ENCODE results near the gene RABGGTA.

Gene RABGGTA

DNA sequence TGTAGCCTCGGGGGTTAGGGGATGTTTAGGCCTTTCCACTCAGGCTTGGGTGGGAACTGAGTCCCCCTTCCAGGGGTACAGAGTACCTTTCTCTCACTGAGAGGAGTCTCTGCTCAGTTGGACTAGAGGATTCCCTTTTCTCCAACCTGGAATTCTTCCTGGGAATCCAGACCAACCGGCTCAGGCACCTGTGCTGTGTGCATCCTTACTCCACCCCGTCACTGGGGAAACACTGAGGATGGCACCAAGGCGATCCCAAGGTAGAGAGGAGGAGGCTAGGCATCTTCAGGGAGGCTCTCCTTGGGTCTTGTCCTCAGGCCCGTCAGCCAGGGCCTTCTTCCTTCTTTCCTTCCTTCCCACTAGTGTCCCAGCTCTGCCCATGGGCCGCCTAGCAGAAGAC is 7.5 kb downstream of the RABGGTA start:
- H3K4me3 ChIP-seq (replicated peaks; ENCODE audit: insufficient read depth, low read length): no peak overlapping the region
- TF ChIP-seq GABPA (IDR thresholded peaks at IDR 0.05; ENCODE audit: low read depth) (no peak), CTCF (IDR thresholded peaks at IDR 0.05; ENCODE audit: insufficient read depth, low read length) (no peak), SPI1 (IDR thresholded peaks at IDR 0.05; ENCODE audit: borderline replicate concordance, low read depth) (no peak), REST (IDR thresholded peaks at IDR 0.05; ENCODE audit: insufficient replicate concordance, low read depth) (no peak), POLR2AphosphoS5 (IDR thresholded peaks at IDR 0.05; ENCODE audit: low read depth) (no peak)
- no peak overlapping the region for H3K27ac ChIP-seq (replicated peaks)

GRCh38 chr14:24262821-24263733 is 8.3 kb downstream of the RABGGTA start, which contains the start of gene TGM1:
TGM1 (minus strand) TSS chr14:24263177; CDS start chr14:24262352, 825 bp downstream.
- no peak for DNase-seq (ENCODE audit: low read depth in 1 of 2, low spot score in 1 of 2)
- no peak for TF ChIP-seq SPI1 (IDR thresholded peaks at IDR 0.05; ENCODE audit: borderline replicate concordance, low read depth)
- no peak for TF ChIP-seq GABPA (IDR thresholded peaks at IDR 0.05; ENCODE audit: low read depth)
- no peak for TF ChIP-seq POLR2AphosphoS5 (IDR thresholded peaks at IDR 0.05; ENCODE audit: low read depth)
- H3K27ac ChIP-seq (replicated peaks): no peak within 1 kb of the TSS
- H3K4me3 ChIP-seq (replicated peaks; ENCODE audit: insufficient read depth, low read length): no peak within 1 kb of the TSS
- H3K27me3 ChIP-seq (ENCODE audit: insufficient read depth, poor library complexity, severe bottlenecking): no peaks in the 10 kb centered on the region

More for the DNA sequence above, 7.5 kb downstream of the RABGGTA start:
- no peaks in the 10 kb centered on the region for H3K27me3 ChIP-seq (ENCODE audit: insufficient read depth, poor library complexity, severe bottlenecking)
- no peak for DNase-seq (ENCODE audit: low read depth in 1 of 2, low spot score in 1 of 2)

DNA sequence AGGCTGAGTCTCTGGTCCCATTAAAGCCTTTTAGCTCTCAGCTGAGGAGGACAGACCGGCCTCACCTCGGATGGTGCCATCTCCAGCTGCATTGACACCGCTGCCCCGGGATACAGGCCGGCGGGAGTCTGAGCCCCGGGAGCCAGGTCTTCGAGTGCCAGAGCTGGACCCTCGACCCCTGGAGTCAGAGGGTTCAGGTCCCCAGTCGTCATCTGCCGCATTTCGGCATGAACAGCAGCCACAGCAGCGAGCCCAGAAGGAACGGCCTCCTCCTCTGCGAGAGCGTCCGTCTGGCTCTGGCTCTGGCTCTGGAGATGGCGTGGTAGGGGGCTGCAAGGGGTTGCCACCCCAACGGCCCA is 9.4 kb downstream of the RABGGTA start:
- Histone ChIP-seq H3K27me3 (ENCODE audit: insufficient read depth, poor library complexity, severe bottlenecking) (no peaks in the 10 kb centered on the region), H3K4me3 (replicated peaks; ENCODE audit: insufficient read depth, low read length) (no peak overlapping the region), H3K27ac (replicated peaks) (no peak overlapping the region)
- no peak for DNase-seq (ENCODE audit: low read depth in 1 of 2, low spot score in 1 of 2)
- no peak for TF ChIP-seq REST (IDR thresholded peaks at IDR 0.05; ENCODE audit: insufficient replicate concordance, low read depth)
- no peak for TF ChIP-seq CTCF (IDR thresholded peaks at IDR 0.05; ENCODE audit: insufficient read depth, low read length)
- TF ChIP-seq GABPA (IDR thresholded peaks at IDR 0.05; ENCODE audit: low read depth): no peak
- no peak for TF ChIP-seq POLR2AphosphoS5 (IDR thresholded peaks at IDR 0.05; ENCODE audit: low read depth)
- no peak for TF ChIP-seq SPI1 (IDR thresholded peaks at IDR 0.05; ENCODE audit: borderline replicate concordance, low read depth)

DNA sequence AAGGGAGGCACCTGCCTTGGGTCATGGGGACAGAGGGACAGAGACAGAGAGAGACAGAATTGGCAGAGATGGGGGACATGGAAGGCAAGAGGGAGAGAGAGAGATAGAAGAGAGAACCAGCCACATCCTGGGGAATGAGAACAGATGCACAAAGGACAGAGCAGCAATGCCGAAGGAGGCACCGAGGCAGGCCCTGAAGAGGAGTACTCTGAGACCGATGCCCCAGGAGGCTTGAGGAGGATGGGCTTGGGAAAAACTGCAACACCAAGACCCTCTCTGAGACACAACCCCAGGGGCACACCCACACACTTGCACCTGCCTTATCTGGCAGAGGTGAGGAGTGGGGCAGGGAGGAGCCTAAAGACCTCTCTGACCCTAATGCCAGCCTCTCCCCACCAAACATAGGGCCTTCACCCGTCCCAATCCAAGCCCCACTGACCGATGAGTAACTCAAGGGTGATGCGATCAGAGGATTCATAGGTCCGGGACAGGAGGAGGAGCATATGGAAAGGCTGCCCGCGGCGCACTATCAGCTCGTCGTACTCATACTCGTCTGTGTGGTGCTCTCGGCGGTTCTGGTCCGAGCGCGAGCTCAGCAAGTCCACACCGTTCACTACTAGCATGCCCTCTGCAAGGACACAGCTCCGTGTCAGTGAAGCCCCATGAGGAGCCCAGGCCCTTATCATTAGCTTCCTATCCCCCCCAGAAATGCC is 10.0 kb downstream of the RABGGTA start:
- DNase-seq (ENCODE audit: low read depth in 1 of 2, low spot score in 1 of 2): no peak
- TF ChIP-seq SPI1 (IDR thresholded peaks at IDR 0.05; ENCODE audit: borderline replicate concordance, low read depth) (no peak), REST (IDR thresholded peaks at IDR 0.05; ENCODE audit: insufficient replicate concordance, low read depth) (no peak), CTCF (IDR thresholded peaks at IDR 0.05; ENCODE audit: insufficient read depth, low read length) (no peak), POLR2AphosphoS5 (IDR thresholded peaks at IDR 0.05; ENCODE audit: low read depth) (no peak), GABPA (IDR thresholded peaks at IDR 0.05; ENCODE audit: low read depth) (no peak)
- no peak overlapping the region for H3K4me3 ChIP-seq (replicated peaks; ENCODE audit: insufficient read depth, low read length)
- no peak overlapping the region for H3K27ac ChIP-seq (replicated peaks)
- H3K27me3 ChIP-seq (ENCODE audit: insufficient read depth, poor library complexity, severe bottlenecking): no peaks in the 10 kb centered on the region
